ENCODE measurements around the gene MAN1A2.

MAN1A2 gene

DNA sequence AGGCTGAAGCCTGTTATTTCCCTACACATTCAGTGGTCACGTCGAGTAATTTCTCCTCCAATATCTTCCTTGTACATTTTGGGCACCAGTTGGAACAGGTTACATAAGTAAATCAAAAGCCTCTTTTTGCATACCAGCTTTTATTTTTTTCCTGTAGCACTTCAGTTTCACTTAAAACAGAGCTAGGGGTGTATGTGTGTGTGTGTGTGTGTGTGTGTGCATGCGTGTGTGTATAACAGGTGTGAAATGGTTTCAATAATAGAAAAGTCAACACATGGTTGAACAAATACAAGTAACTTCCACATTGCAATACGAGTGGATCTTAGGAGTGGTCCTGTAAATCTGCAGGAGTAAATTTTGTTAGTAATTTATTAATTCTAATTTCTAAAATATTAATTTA is 3.0 kb upstream of the MAN1A2 start:
- Histone ChIP-seq H3K4me3 (ENCODE audit: low read length) (no peak overlapping the region), H3K4me1 (ENCODE audit: insufficient read depth, low read length) (peaks cover 7% of the 10 kb centered on the region; the same call in 1 of the 2 replicates), H3K27me3 (ENCODE audit: insufficient read depth, low read length) (peaks cover 30% of the 10 kb centered on the region; the same call in 1 of the 2 replicates), H3K27ac (ENCODE audit: low read length) (no peak overlapping the region), H3K9ac (ENCODE audit: low read depth, low read length) (no peak overlapping the region), H3K36me3 (ENCODE audit: insufficient read depth, low read depth, low read length) (no peaks in the 10 kb centered on the region), H3K9me3 (ENCODE audit: insufficient read depth, low read depth, low read length) (no peaks in the 10 kb centered on the region)

GRCh38 chr1:117365350-117366176 is 1.7 kb upstream of the MAN1A2 start:
- Histone ChIP-seq H3K27me3 (ENCODE audit: insufficient read depth, low read length) (peaks cover 30% of the 10 kb centered on the region; the same call in 1 of the 2 replicates), H3K4me1 (ENCODE audit: insufficient read depth, low read length) (peaks cover 11% of the 10 kb centered on the region; the same call in 1 of the 2 replicates), H3K9me3 (ENCODE audit: insufficient read depth, low read depth, low read length) (no peaks in the 10 kb centered on the region), H3K9ac (ENCODE audit: low read depth, low read length) (peak overlapping the region; percentile 93; the same call in 1 of the 2 replicates), H3K27ac (ENCODE audit: low read length) (no peak overlapping the region), H3K36me3 (ENCODE audit: insufficient read depth, low read depth, low read length) (no peaks in the 10 kb centered on the region), H3K4me3 (ENCODE audit: low read length) (peak overlapping the region; percentile 77)

GRCh38 chr1:117366177-117367045 is 838 bp upstream of the MAN1A2 start:
- Histone ChIP-seq H3K27ac (ENCODE audit: low read length) (peak overlapping the region; percentile 39), H3K4me3 (ENCODE audit: low read length) (peak overlapping the region; percentile 77), H3K27me3 (ENCODE audit: insufficient read depth, low read length) (peaks cover 30% of the 10 kb centered on the region; the same call in 1 of the 2 replicates), H3K9me3 (ENCODE audit: insufficient read depth, low read depth, low read length) (no peaks in the 10 kb centered on the region), H3K4me1 (ENCODE audit: insufficient read depth, low read length) (peaks cover 11% of the 10 kb centered on the region; the same call in 1 of the 2 replicates), H3K36me3 (ENCODE audit: insufficient read depth, low read depth, low read length) (no peaks in the 10 kb centered on the region), H3K9ac (ENCODE audit: low read depth, low read length) (peak overlapping the region; percentile 93)

DNA sequence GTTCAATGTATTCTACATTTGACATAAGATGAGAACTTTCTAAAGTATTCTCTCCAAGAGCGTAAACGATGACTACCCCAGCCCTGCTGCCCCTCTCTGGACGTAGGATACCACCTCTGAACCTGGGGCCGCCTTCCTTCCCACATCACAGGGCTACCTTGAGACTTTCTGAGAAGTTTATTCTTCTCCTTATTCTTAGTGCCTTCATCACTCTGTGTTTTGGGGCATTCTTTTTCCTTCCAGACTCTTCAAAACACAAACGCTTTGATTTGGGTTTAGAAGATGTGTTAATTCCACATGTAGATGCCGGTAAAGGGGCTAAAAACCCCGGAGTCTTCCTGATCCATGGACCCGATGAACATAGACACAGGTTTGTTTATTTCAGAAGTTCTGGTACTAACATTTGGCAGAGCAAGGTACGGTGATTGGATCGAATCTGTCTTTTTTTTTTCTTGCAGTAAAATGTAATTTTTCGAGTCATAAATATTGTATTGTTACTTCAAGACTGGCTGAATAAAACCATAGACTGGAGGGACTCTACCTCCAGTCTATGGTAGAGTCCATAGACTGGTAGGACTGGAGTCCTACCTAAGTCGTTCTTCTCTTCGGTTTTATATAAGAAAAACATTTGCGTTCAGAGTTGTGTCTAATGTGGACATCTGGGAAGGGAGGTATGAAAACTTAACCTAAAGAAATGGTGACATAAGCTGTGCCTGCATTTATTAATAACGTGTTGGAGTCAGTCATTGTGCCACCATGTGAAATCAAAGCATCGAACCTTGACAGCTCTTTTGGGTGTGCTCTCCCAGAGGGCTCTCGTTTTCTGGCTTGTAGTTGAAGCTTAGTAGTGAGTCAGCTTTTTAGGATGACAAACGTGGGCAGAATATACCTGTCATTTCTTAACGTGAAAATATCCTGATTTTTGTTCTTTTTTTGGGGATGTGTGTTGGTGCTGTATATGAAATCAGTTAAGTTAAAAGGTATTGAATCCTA is 1.2 kb downstream of the MAN1A2 start:
- Histone ChIP-seq H3K4me3 (ENCODE audit: low read length) (peak overlapping the region; percentile 77), H3K36me3 (ENCODE audit: insufficient read depth, low read depth, low read length) (no peaks in the 10 kb centered on the region), H3K4me1 (ENCODE audit: insufficient read depth, low read length) (peaks cover 11% of the 10 kb centered on the region; the same call in 1 of the 2 replicates), H3K9ac (ENCODE audit: low read depth, low read length) (peak overlapping the region; percentile 69), H3K9me3 (ENCODE audit: insufficient read depth, low read depth, low read length) (no peaks in the 10 kb centered on the region), H3K27ac (ENCODE audit: low read length) (no peak overlapping the region), H3K27me3 (ENCODE audit: insufficient read depth, low read length) (peaks cover 30% of the 10 kb centered on the region; the same call in 1 of the 2 replicates)

- Histone ChIP-seq H3K27me3 (ENCODE audit: insufficient read depth, low read length) (peaks cover 28% of the 10 kb centered on the region; the same call in 1 of the 2 replicates), H3K36me3 (ENCODE audit: insufficient read depth, low read depth, low read length) (no peaks in the 10 kb centered on the region), H3K9ac (ENCODE audit: low read depth, low read length) (peak overlapping the region; percentile 69; the same call in 1 of the 2 replicates), H3K27ac (ENCODE audit: low read length) (no peak overlapping the region), H3K4me1 (ENCODE audit: insufficient read depth, low read length) (peaks cover 9% of the 10 kb centered on the region; the same call in 1 of the 2 replicates), H3K9me3 (ENCODE audit: insufficient read depth, low read depth, low read length) (no peaks in the 10 kb centered on the region), H3K4me3 (ENCODE audit: low read length) (peak overlapping the region; percentile 77)
Measured at GRCh38 chr1:117370071-117370470, 2.8 kb downstream of the MAN1A2 start.

DNA sequence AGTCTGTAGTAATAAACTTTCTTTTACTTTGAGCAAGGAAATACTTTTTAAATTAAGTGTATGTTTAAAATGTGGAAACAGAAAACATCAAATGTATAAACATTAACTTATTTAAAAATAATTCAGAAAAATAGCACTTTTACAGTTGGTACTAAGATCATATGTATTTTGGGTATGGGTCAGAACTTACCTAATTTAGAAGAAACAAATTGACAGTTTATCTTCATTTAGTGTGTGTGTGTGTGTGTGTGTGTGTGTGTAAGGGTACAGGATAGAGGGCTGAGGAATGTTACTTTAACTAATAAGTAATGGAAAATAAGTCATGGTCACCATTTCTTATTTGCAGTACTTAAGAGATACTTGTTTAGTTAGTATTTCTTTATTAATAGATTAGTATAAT is 3.3 kb downstream of the MAN1A2 start:
- Histone ChIP-seq H3K27me3 (ENCODE audit: insufficient read depth, low read length) (peaks cover 24% of the 10 kb centered on the region; the same call in 1 of the 2 replicates), H3K9me3 (ENCODE audit: insufficient read depth, low read depth, low read length) (no peaks in the 10 kb centered on the region), H3K9ac (ENCODE audit: low read depth, low read length) (no peak overlapping the region), H3K36me3 (ENCODE audit: insufficient read depth, low read depth, low read length) (no peaks in the 10 kb centered on the region), H3K27ac (ENCODE audit: low read length) (no peak overlapping the region), H3K4me3 (ENCODE audit: low read length) (peak overlapping the region; percentile 77), H3K4me1 (ENCODE audit: insufficient read depth, low read length) (peaks cover 9% of the 10 kb centered on the region; the same call in 1 of the 2 replicates)

GRCh38 chr1:117371441-117372151 is 4.3 kb downstream of the MAN1A2 start:
- H3K9ac ChIP-seq (ENCODE audit: low read depth, low read length) = no peak overlapping the region
- H3K36me3 ChIP-seq (ENCODE audit: insufficient read depth, low read depth, low read length) = no peaks in the 10 kb centered on the region
- H3K27me3 ChIP-seq (ENCODE audit: insufficient read depth, low read length) = peaks cover 15% of the 10 kb centered on the region; the same call in 1 of the 2 replicates
- H3K27ac ChIP-seq (ENCODE audit: low read length) = no peak overlapping the region
- no peaks in the 10 kb centered on the region for H3K9me3 ChIP-seq (ENCODE audit: insufficient read depth, low read depth, low read length)
- peaks cover 4% of the 10 kb centered on the region; the same call in 1 of the 2 replicates for H3K4me1 ChIP-seq (ENCODE audit: insufficient read depth, low read length)
- H3K4me3 ChIP-seq (ENCODE audit: low read length) = no peak overlapping the region

DNA sequence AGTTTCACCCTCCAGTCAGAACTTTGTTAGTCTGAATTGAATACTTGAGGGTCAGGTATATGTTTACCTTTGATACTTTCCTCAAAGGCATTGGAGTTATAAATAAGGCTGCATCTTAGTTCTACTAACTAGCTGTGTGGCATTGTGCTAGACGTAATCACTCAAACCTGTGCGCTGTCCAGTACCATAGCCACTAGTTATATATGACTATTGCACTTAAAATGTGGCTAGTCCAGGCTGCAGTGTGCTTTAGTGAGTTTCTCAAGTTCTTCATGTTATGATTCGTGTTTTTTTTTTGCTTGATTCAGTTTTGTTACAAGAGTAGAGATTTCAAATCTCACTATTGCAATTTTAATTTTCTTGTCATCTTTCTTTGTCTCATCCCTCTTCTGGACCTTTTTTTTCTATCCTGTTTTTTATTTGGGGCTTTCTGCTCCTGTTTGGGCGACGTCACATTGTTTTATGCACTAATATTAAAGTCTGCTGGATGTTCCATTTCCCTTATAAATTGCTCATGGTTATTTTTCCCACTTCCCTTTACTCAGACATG is 5.7 kb downstream of the MAN1A2 start:
- Histone ChIP-seq H3K4me1 (ENCODE audit: insufficient read depth, low read length) (peaks cover 4% of the 10 kb centered on the region; the same call in 1 of the 2 replicates), H3K27ac (ENCODE audit: low read length) (no peak overlapping the region), H3K9me3 (ENCODE audit: insufficient read depth, low read depth, low read length) (no peaks in the 10 kb centered on the region), H3K36me3 (ENCODE audit: insufficient read depth, low read depth, low read length) (no peaks in the 10 kb centered on the region), H3K4me3 (ENCODE audit: low read length) (no peak overlapping the region), H3K9ac (ENCODE audit: low read depth, low read length) (no peak overlapping the region), H3K27me3 (ENCODE audit: insufficient read depth, low read length) (peaks cover 12% of the 10 kb centered on the region; the same call in 1 of the 2 replicates)

DNA sequence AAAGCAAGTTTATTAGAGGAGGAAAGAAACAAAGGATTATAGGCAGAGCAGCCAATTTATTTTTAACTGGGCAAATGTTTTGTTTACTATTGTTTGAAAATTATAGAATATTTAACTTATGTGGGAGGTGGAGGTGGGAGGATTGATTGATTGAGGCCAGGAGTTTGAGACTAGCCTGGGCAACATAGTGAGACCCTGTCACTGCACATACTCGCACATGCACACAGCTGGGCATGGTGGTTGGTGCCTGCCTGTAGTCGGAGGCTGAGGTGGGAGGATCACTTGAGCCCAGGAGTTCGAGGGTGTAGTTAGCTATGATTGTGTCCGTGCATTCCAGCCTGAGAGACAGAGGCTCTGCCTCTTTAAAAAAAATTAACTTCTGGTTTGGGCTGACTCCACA is 6.7 kb downstream of the MAN1A2 start:
- Histone ChIP-seq H3K27ac (ENCODE audit: low read length) (no peak overlapping the region), H3K4me1 (ENCODE audit: insufficient read depth, low read length) (peaks cover 4% of the 10 kb centered on the region; the same call in 1 of the 2 replicates), H3K9ac (ENCODE audit: low read depth, low read length) (no peak overlapping the region), H3K9me3 (ENCODE audit: insufficient read depth, low read depth, low read length) (no peaks in the 10 kb centered on the region), H3K27me3 (ENCODE audit: insufficient read depth, low read length) (peaks cover 2% of the 10 kb centered on the region; the same call in 1 of the 2 replicates), H3K36me3 (ENCODE audit: insufficient read depth, low read depth, low read length) (no peaks in the 10 kb centered on the region), H3K4me3 (ENCODE audit: low read length) (no peak overlapping the region)

- Histone ChIP-seq H3K36me3 (ENCODE audit: insufficient read depth, low read depth, low read length) (no peaks in the 10 kb centered on the region), H3K27me3 (ENCODE audit: insufficient read depth, low read length) (no peaks in the 10 kb centered on the region), H3K9me3 (ENCODE audit: insufficient read depth, low read depth, low read length) (no peaks in the 10 kb centered on the region), H3K4me3 (ENCODE audit: low read length) (no peak overlapping the region), H3K4me1 (ENCODE audit: insufficient read depth, low read length) (no peaks in the 10 kb centered on the region; the same call in 1 of the 2 replicates), H3K9ac (ENCODE audit: low read depth, low read length) (no peak overlapping the region), H3K27ac (ENCODE audit: low read length) (no peak overlapping the region)
Measured at GRCh38 chr1:117375327-117375726, 8.1 kb downstream of the MAN1A2 start.

All from iPS-20b (cell line).